Breast epithelium (tissue), 3 donors: Measurements from ENCODE around the gene VPS13A.

ENCODE experiments used
- POLR2A ChIP-seq: fragments of 450-650 bp; IDR thresholded peaks from one replicate; pipeline ENCODE4 v1.6.1; 2016; ENCODE audit warnings: antibody characterized with exemption, mild to moderate bottlenecking, moderate library complexity
- POLR2AphosphoS5 ChIP-seq, 3 donors: sonication (generic); formaldehyde crosslinking; IDR thresholded peaks; one replicate each; pipeline ENCODE4 v1.6.1; 2017; ENCODE audit warnings: antibody characterized with exemption in 3 of 3
- TF ChIP-seq, protein P1 (sequence below), 3 donors: fragments of 450-650 bp; IDR thresholded peaks; one replicate each; pipeline ENCODE4 v1.5.1; 2016 to 2017; ENCODE audit warnings: antibody characterized with exemption in 3 of 3, mild to moderate bottlenecking in 3 of 3, moderate library complexity in 3 of 3

DNA sequence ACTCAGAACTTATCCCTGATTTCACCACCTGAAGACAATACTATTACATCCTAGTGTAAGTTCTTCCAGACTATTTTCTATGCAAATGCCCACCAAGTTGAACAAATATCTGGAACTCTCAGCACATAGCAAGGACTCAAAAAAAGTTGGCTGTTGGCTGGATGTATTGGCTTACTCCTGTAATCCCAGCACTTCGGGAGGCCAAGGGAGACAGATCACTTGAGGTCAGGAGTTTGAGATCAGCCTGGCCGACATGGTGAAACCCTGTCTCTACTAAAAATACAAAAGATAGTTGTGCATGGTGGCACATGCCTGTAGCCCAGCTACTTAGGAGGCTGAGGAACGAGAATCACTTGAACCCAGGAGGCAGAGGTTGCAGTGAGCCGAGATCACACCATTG lies 15.0 kb upstream of the VPS13A start:
- TF ChIP-seq, protein P1, sequence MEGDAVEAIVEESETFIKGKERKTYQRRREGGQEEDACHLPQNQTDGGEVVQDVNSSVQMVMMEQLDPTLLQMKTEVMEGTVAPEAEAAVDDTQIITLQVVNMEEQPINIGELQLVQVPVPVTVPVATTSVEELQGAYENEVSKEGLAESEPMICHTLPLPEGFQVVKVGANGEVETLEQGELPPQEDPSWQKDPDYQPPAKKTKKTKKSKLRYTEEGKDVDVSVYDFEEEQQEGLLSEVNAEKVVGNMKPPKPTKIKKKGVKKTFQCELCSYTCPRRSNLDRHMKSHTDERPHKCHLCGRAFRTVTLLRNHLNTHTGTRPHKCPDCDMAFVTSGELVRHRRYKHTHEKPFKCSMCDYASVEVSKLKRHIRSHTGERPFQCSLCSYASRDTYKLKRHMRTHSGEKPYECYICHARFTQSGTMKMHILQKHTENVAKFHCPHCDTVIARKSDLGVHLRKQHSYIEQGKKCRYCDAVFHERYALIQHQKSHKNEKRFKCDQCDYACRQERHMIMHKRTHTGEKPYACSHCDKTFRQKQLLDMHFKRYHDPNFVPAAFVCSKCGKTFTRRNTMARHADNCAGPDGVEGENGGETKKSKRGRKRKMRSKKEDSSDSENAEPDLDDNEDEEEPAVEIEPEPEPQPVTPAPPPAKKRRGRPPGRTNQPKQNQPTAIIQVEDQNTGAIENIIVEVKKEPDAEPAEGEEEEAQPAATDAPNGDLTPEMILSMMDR (IDR thresholded peaks at IDR 0.05), result no peak
- TF ChIP-seq POLR2A, result no peak
- no peak for TF ChIP-seq POLR2AphosphoS5 (IDR thresholded peaks at IDR 0.05)
